ENCODE measurements around the gene NTM. TPM values are rescaled to one million over a fixed set of nuclear protein-coding genes. Genes with fewer than 3 reads are reported as not detected.
A peak's percentile ranks its signal among the peaks of the same experiment; 100 is the strongest.

NTM gene
- total RNA-seq, 1 donor from 2014 or later, result 158 TPM

DNA sequence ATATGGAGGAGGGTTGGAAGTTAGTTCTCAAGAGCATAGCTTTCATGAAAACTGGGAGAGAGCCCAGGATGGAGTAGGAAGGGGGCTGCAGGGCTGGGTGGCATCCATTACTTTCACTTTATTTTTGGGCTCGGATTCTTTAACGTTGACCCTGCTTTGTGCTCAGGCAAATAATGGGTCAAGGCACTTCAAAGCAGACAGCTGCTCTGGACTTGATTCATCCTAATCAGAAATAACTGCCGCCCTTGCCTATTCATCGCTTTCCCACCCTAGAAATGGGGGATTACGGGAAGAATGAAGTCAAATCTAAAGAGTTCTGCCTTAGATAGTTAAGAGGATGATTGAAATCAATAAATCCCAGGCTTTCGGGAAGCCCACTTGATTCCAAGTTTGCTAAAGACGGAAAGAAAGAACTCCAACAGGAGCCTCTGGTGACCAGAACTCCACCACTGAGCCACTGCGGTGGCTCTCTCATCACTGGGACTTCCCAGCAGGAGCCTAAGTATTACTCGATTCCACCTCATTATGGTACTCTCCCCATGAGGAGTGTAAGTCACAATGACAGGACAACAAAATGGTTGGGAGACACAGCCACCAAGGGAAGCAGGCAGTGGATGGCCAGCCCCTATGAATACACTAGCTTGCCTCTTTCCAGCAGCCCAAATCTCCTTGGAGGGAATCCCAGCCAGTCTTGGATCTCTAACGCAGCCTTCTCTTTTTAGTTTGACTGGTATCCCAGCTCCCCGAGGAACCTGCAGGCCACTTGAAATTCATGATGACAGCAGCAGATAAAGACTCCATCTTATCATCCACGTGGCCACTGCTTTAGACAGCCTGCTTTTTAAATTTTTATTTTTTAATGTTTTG lies 815.5 kb downstream of the NTM start:
- no peak for DNase-seq

GRCh38 chr11:132186699-132187098 lies 816.3 kb downstream of the NTM start:
- DNase-seq, result no peak

DNA sequence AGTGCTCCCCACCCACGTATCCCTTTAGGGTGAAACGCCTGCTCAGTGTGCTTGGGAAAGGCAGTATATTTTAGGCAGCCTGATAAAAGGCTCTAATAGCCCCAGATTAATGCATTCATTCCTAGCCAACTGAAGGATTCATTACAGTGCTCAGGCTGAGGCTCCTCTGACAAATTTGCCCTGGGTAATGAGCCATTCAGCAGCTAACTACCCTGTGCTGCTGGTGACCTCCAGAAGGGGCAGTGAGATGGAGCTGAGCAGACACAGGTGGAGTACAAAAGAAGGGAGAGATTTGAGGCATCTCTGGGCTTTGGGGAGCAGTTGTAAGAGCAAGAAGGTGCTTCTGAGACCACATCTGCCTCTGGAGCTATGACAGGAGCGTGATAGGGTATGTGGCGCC lies 817.0 kb downstream of the NTM start:
- DNase-seq, result no peak

GRCh38 chr11:132187814-132188213 lies 817.4 kb downstream of the NTM start:
- peak; percentile 35 for DNase-seq

- no peak for DNase-seq
These were observed 826.5 kb downstream of the NTM start for GRCh38 chr11:132196928-132197327.

DNA sequence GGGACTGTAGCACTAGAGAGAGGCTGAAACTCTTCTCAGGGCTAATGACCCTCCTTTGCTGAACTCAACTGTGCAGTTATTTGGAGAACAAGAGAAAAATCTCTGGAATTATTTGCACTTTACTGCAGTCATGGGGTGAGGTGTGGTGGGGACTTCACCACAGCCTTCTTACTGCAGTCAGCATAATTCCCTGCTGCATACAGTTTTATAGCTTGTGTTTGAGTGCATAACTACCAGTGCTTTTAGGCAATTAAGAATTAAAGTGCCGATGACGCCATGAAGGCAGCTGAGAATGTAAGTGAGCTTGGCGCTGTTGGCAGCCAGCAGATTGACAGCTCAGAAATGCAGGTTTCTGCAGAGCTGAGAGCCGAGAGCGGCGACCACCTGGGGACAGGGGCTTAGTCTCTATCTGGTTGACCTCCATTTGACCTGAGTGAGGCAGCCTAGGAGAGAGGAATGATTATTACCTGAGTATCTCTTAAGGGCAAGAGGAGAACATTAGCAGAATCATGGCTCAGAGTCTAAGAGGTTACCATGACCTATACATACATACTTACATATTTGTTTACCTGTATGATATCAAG lies 830.0 kb downstream of the NTM start:
- DNase-seq, result no peak

DNA sequence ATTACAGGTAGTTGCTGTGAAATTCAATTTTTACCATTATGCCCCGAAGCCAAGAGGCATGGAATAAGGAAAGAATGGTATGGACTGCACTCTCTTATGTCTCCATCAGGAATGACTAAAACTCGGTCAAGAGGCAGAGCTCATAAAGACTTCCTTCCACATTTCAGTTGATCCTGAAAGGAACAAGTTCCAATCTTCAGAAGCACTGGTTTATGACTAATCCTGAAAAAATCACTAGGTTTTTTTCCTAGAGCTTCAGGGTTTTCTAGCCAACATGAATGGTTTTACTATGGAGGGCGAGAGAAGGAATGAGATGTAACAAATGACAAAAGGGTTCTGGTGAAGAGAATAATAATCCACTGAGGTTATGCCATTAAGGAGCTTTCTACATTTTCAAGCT lies 832.2 kb downstream of the NTM start:
- no peak for DNase-seq

DNA sequence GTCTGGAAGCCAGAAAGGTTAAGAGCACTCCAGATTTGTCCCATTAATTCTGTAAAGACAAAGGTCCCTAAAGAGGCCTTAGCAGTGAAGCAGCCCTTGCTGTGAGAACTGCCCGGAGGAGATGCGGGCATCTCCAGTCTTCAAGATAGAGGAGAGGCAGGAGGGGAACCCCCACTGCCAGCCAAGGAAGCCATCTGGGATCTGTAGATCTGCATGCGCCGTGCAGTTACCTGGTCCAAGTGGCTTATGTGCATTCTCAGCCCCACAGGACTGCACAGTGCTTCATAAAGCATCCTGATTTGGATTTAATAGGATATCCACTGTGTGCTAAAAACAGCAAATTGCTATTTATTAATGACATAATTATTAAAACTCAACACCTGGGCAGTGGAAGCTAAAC lies 834.6 kb downstream of the NTM start:
- no peak for DNase-seq

GRCh38 chr11:132205496-132205895 lies 835.1 kb downstream of the NTM start:
- DNase-seq, result no peak

- no peak for DNase-seq
These were observed 836.6 kb downstream of the NTM start for GRCh38 chr11:132206993-132207392.

GRCh38 chr11:132208477-132209055 lies 838.2 kb downstream of the NTM start:
- DNase-seq, result no peak

GRCh38 chr11:132211479-132211878 lies 841.1 kb downstream of the NTM start:
- no peak for DNase-seq

DNA sequence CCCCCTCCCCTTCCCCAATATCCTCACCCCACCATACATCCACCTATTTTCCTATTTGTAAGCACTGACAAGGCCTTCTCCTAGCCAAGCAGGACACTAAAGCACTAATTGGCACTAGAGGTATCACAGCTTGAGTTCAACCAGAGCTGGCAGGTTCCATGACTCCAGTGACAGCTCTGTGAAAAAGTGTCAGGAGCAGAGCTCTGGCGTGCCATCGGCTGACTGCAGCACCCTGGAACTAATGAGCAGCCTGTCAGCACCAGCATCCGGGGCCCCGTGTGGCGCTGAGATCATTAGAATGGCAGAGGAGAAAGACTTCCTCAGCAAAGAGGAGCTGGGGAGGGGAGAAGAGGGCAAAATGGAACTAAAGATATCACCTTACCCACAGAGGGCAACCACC lies 847.4 kb downstream of the NTM start:
- no peak for DNase-seq

- no peak for DNase-seq
These were observed 850.1 kb downstream of the NTM start for GRCh38 chr11:132220474-132220873.

- DNase-seq, result no peak
These were observed 851.9 kb downstream of the NTM start for GRCh38 chr11:132222345-132222744.

GRCh38 chr11:132226522-132226921 lies 856.1 kb downstream of the NTM start:
- DNase-seq, result no peak

- no peak for DNase-seq
These were observed 858.4 kb downstream of the NTM start for GRCh38 chr11:132228746-132229325.

GRCh38 chr11:132231656-132232347 lies 861.4 kb downstream of the NTM start:
- no peak for DNase-seq

DNA sequence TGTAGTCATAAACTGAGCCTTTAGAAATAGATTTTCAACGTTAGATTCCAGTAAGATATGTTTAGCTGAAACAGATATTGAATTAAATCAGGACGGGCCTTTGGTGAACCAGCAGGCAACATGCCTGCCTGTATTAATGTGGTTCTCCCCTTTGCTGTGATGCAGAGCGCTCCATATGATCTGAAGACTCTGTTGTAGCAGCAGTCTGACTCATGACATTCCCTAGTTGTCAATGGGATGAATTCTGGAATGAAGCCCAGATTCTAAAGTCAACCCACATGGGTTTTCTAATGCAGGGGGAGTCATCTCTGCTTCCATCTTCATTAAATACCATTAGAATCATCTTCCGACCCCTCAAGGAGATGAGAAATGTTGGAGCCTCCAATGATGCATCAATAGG lies 864.5 kb downstream of the NTM start:
- no peak for DNase-seq

DNA sequence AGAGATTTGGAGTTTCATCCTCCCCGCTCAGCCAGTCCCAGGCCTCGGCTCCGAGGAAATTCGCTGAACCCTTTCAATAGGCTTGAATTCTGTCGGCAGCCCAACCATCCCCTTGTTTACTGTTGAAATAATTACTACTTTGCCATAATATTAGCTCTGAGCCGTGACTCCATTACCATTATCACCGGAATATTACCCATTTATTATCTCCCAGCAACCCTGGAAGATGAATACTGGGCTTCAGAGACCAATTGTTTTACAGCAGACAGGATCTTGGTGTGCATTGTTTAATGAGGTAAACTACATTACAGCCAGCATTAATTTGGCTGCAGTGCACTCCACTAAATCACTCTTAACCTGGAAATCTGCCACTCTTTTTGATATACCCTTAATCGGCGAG lies 867.4 kb downstream of the NTM start:
- DNase-seq, result no peak

- no peak for DNase-seq
These were observed 868.0 kb downstream of the NTM start for GRCh38 chr11:132238331-132238866.

GRCh38 chr11:132240374-132240773 lies 870.0 kb downstream of the NTM start:
- no peak for DNase-seq

All from occipital lobe (tissue), 2 donors.